ENCODE results near the gene CEP112.

The CEP112 gene

DNA sequence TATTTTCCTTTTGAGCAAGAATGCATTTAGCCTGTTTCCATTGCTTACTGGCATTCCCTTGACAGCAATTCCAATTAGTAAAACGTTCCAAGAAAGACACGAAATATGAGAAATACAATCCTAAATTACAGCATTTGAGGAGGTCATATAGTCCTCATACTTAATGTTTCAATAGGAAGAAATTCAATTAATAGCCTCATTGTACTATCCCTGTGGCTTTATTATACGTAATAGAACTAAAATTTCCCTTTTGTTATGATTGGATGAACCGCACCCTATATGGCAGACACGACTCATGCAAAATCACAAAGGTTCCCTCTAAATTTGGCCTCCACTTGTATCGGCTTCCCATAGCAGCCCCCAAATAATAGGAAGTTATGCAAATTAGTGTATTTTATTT is 291.7 kb downstream of the CEP112 start:
- TF ChIP-seq OSR1 (CRISPR knock-in tag; IDR thresholded peaks at IDR 0.05), result no peak
- TF ChIP-seq ZNF70 (CRISPR knock-in tag; IDR thresholded peaks at IDR 0.05), result no peak
- no peak for TF ChIP-seq TOX (CRISPR knock-in tag; IDR thresholded peaks at IDR 0.05; ENCODE audit: borderline replicate concordance)
- TF ChIP-seq, protein P1, sequence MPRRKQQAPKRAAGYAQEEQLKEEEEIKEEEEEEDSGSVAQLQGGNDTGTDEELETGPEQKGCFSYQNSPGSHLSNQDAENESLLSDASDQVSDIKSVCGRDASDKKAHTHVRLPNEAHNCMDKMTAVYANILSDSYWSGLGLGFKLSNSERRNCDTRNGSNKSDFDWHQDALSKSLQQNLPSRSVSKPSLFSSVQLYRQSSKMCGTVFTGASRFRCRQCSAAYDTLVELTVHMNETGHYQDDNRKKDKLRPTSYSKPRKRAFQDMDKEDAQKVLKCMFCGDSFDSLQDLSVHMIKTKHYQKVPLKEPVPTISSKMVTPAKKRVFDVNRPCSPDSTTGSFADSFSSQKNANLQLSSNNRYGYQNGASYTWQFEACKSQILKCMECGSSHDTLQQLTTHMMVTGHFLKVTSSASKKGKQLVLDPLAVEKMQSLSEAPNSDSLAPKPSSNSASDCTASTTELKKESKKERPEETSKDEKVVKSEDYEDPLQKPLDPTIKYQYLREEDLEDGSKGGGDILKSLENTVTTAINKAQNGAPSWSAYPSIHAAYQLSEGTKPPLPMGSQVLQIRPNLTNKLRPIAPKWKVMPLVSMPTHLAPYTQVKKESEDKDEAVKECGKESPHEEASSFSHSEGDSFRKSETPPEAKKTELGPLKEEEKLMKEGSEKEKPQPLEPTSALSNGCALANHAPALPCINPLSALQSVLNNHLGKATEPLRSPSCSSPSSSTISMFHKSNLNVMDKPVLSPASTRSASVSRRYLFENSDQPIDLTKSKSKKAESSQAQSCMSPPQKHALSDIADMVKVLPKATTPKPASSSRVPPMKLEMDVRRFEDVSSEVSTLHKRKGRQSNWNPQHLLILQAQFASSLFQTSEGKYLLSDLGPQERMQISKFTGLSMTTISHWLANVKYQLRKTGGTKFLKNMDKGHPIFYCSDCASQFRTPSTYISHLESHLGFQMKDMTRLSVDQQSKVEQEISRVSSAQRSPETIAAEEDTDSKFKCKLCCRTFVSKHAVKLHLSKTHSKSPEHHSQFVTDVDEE (CRISPR knock-in tag; IDR thresholded peaks at IDR 0.05), result no peak
- no peak for TF ChIP-seq BACH2 (CRISPR knock-in tag; IDR thresholded peaks at IDR 0.05; ENCODE audit: borderline replicate concordance)
- TF ChIP-seq, protein P2, sequence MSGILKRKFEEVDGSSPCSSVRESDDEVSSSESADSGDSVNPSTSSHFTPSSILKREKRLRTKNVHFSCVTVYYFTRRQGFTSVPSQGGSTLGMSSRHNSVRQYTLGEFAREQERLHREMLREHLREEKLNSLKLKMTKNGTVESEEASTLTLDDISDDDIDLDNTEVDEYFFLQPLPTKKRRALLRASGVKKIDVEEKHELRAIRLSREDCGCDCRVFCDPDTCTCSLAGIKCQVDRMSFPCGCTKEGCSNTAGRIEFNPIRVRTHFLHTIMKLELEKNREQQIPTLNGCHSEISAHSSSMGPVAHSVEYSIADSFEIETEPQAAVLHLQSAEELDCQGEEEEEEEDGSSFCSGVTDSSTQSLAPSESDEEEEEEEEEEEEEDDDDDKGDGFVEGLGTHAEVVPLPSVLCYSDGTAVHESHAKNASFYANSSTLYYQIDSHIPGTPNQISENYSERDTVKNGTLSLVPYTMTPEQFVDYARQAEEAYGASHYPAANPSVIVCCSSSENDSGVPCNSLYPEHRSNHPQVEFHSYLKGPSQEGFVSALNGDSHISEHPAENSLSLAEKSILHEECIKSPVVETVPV (CRISPR knock-in tag; IDR thresholded peaks at IDR 0.05), result no peak
- TF ChIP-seq ESRRG (CRISPR knock-in tag; IDR thresholded peaks at IDR 0.05), result no peak
- no peak for TF ChIP-seq CSDC2 (CRISPR knock-in tag; IDR thresholded peaks at IDR 0.05)
- no peak for TF ChIP-seq GLIS3 (CRISPR knock-in tag; IDR thresholded peaks at IDR 0.05)
- TF ChIP-seq ZC3H10 (CRISPR knock-in tag; IDR thresholded peaks at IDR 0.05), result no peak
- no peak for TF ChIP-seq ARNTL (CRISPR knock-in tag; IDR thresholded peaks at IDR 0.05; ENCODE audit: borderline replicate concordance, low read depth)
- TF ChIP-seq TCF4 (CRISPR knock-in tag; IDR thresholded peaks at IDR 0.05; ENCODE audit: borderline replicate concordance), result no peak
- TF ChIP-seq, protein P3, sequence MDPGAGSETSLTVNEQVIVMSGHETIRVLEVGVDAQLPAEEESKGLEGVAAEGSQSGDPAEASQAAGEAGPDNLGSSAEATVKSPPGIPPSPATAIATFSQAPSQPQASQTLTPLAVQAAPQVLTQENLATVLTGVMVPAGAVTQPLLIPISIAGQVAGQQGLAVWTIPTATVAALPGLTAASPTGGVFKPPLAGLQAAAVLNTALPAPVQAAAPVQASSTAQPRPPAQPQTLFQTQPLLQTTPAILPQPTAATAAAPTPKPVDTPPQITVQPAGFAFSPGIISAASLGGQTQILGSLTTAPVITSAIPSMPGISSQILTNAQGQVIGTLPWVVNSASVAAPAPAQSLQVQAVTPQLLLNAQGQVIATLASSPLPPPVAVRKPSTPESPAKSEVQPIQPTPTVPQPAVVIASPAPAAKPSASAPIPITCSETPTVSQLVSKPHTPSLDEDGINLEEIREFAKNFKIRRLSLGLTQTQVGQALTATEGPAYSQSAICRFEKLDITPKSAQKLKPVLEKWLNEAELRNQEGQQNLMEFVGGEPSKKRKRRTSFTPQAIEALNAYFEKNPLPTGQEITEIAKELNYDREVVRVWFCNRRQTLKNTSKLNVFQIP (CRISPR knock-in tag; IDR thresholded peaks at IDR 0.05; ENCODE audit: borderline replicate concordance, low read depth), result no peak
- TF ChIP-seq PPARA (CRISPR knock-in tag; IDR thresholded peaks at IDR 0.05; ENCODE audit: borderline replicate concordance), result no peak
- no peak for ATAC-seq

DNA sequence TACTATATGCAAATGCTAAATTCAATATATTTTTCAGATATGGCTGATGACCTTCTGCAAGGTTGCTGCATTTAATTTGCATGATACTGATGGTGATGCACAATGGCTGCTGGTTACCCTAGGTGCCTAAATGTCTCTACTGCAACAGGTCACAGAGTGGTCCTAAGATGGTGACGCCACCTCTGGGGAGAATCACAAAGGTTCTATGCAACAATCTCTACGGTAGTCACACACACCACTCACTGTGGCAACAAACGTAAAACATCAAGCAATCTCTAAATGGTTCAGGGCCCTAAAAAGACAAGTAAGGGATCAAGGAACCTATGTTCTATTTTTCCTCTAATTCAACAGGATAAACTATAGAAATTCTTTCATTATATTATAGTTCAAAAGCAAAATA is 293.3 kb downstream of the CEP112 start:
- no peak for ATAC-seq
- TF ChIP-seq RARB (CRISPR knock-in tag; IDR thresholded peaks at IDR 0.05) (no peak), ZNF565 (CRISPR knock-in tag; conservative IDR thresholded peaks at IDR 0.05; ENCODE audit: low read depth) (no peak), TCF4 (CRISPR knock-in tag; IDR thresholded peaks at IDR 0.05; ENCODE audit: borderline replicate concordance) (no peak), ZNF8 (CRISPR knock-in tag; IDR thresholded peaks at IDR 0.05) (no peak), GLIS3 (CRISPR knock-in tag; IDR thresholded peaks at IDR 0.05) (no peak), SNAI2 (CRISPR knock-in tag; IDR thresholded peaks at IDR 0.05) (no peak), BACH2 (CRISPR knock-in tag; IDR thresholded peaks at IDR 0.05; ENCODE audit: borderline replicate concordance) (no peak), TOX (CRISPR knock-in tag; IDR thresholded peaks at IDR 0.05; ENCODE audit: borderline replicate concordance) (no peak), ZFP3 (CRISPR knock-in tag; IDR thresholded peaks at IDR 0.05) (no peak)
- TF ChIP-seq, protein P4, sequence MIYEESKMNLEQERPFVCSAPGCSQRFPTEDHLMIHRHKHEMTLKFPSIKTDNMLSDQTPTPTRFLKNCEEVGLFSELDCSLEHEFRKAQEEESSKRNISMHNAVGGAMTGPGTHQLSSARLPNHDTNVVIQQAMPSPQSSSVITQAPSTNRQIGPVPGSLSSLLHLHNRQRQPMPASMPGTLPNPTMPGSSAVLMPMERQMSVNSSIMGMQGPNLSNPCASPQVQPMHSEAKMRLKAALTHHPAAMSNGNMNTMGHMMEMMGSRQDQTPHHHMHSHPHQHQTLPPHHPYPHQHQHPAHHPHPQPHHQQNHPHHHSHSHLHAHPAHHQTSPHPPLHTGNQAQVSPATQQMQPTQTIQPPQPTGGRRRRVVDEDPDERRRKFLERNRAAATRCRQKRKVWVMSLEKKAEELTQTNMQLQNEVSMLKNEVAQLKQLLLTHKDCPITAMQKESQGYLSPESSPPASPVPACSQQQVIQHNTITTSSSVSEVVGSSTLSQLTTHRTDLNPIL (CRISPR knock-in tag; IDR thresholded peaks at IDR 0.05; ENCODE audit: low read depth), result no peak
- TF ChIP-seq, protein P3 (CRISPR knock-in tag; IDR thresholded peaks at IDR 0.05; ENCODE audit: borderline replicate concordance, low read depth), result no peak
- TF ChIP-seq, protein P5, sequence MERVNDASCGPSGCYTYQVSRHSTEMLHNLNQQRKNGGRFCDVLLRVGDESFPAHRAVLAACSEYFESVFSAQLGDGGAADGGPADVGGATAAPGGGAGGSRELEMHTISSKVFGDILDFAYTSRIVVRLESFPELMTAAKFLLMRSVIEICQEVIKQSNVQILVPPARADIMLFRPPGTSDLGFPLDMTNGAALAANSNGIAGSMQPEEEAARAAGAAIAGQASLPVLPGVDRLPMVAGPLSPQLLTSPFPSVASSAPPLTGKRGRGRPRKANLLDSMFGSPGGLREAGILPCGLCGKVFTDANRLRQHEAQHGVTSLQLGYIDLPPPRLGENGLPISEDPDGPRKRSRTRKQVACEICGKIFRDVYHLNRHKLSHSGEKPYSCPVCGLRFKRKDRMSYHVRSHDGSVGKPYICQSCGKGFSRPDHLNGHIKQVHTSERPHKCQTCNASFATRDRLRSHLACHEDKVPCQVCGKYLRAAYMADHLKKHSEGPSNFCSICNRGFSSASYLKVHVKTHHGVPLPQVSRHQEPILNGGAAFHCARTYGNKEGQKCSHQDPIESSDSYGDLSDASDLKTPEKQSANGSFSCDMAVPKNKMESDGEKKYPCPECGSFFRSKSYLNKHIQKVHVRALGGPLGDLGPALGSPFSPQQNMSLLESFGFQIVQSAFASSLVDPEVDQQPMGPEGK (CRISPR knock-in tag; IDR thresholded peaks at IDR 0.05; ENCODE audit: borderline replicate concordance), result no peak
